ENCODE measurements around the gene KLHL17.

KLHL17 gene

DNA sequence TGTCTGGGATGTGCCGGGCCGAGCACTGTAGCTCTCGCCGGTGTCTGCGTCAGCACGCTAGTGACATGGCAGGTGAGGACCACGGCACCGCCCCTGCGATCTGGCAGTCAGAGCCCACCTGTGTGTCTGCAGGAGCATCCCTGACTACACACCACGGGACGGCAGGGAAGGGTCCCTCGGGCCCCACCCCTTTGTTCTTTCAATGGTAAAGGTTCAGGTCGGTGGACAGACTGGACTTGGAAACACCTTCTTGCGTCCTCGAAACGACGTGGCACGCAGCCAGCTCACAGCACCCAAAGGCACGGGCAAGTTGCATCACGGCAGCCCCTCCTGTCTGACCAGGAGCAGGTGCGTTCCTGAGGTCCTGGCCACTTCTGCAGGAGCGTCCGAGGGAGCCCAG lies 40.4 kb upstream of the KLHL17 start:
- no peak overlapping the region for H3K4ac ChIP-seq (ENCODE audit: low read length)
- peak overlapping the region; percentile 77 for H2BK5ac ChIP-seq (ENCODE audit: low read length)
- H4K8ac ChIP-seq (ENCODE audit: low read depth, low read length) = peak overlapping the region; percentile 7
- H4K91ac ChIP-seq (ENCODE audit: low read depth, low read length, poor library complexity) = no peak overlapping the region
- H2BK15ac ChIP-seq (ENCODE audit: low read length) = peak overlapping the region; percentile 99
- peak overlapping the region; percentile 99 for H2AK5ac ChIP-seq (ENCODE audit: low read depth, low read length)
- peak overlapping the region; percentile 49 for H3K14ac ChIP-seq (ENCODE audit: low read length)
- H3K27me3 ChIP-seq (ENCODE audit: control insufficient read depth in 3 of 3, insufficient read depth in 3 of 3, low read depth in 1 of 3, low read length in 3 of 3) = peaks cover 24 to 93% (median 77%) of the 10 kb centered on the region in 3 experiments
- no peak overlapping the region for H2AFZ ChIP-seq (ENCODE audit: low read length)
- H3K4me2 ChIP-seq (ENCODE audit: insufficient read depth, low read length, poor library complexity, severe bottlenecking) = no peak overlapping the region
- H2BK12ac ChIP-seq (ENCODE audit: low read length) = peak overlapping the region; percentile 99
- H3K9me3 ChIP-seq (replicated peaks in 1 of 2; ENCODE audit: control insufficient read depth in 2 of 2, insufficient read depth in 1 of 2, low read depth in 1 of 2, low read length in 2 of 2) = peaks cover 0 to 4% of the 10 kb centered on the region in 2 donors
- no peak overlapping the region for H3K4me3 ChIP-seq (ENCODE audit: low read length in 2 of 2)
- DNase-seq (ENCODE audit: low spot score) = no peak
- peak overlapping the region; percentile 66 for H3K18ac ChIP-seq (ENCODE audit: low read length)
- peak overlapping the region; percentile 85 for H3K9ac ChIP-seq (ENCODE audit: low read depth, low read length, poor library complexity)
- H3K27ac ChIP-seq (replicated peaks; ENCODE audit: low read length) = no peak overlapping the region
- WGBS, 2 donors (ENCODE audit: extremely low coverage in 2 of 2, insufficient read length in 2 of 2, insufficient replicate concordance in 1 of 2) = no CpG with 5 or more reads among the region's 23 CpGs
- H3K36me3 ChIP-seq (replicated peaks in 1 of 2; ENCODE audit: control insufficient read depth in 2 of 2, insufficient read depth in 2 of 2, low read length in 2 of 2) = peaks cover 0 to 2% of the 10 kb centered on the region in 2 donors
- H2BK120ac ChIP-seq (ENCODE audit: low read depth, low read length) = no peak overlapping the region
- peak overlapping the region; percentile 94 for H3K23ac ChIP-seq (ENCODE audit: low read depth, low read length, poor library complexity)
- H3K4me1 ChIP-seq (ENCODE audit: control insufficient read depth in 2 of 2, insufficient read depth in 1 of 2, low read depth in 1 of 2, low read length in 2 of 2) = peaks cover 20 to 36% of the 10 kb centered on the region in 2 donors
- H3K79me1 ChIP-seq (ENCODE audit: low read depth, low read length) = peaks cover 2% of the 10 kb centered on the region

DNA sequence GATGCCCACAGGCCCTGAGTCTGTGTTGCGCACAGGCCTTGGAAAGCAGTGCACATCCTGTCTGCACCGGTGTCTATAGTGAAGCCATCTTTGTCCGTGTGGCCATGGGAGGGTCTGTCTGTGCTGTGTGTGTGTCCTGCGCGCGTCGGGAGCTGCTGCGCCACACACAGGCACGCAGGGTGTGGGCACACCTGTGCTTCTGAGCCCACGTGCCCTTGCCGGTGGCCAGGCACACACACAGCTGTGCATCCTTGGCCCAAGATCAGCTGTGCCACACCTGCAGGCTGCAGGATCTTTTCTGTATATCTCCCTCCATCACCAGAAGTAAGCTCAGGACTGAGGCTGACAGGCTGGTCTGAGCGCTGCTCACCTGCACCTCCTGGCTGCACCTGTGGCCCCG lies 39.9 kb upstream of the KLHL17 start:
- peak overlapping the region; percentile 72 for H4K91ac ChIP-seq (ENCODE audit: low read depth, low read length, poor library complexity)
- H3K79me1 ChIP-seq (ENCODE audit: low read depth, low read length) = peaks cover 2% of the 10 kb centered on the region
- peak overlapping the region; percentile 94 for H3K23ac ChIP-seq (ENCODE audit: low read depth, low read length, poor library complexity)
- H2BK120ac ChIP-seq (ENCODE audit: low read depth, low read length) = no peak overlapping the region
- H3K4me2 ChIP-seq (ENCODE audit: insufficient read depth, low read length, poor library complexity, severe bottlenecking) = peak overlapping the region; percentile 66
- peak overlapping the region; percentile 86 for H3K4ac ChIP-seq (ENCODE audit: low read length)
- peak overlapping the region; percentile 85 for H3K9ac ChIP-seq (ENCODE audit: low read depth, low read length, poor library complexity)
- peak overlapping the region; percentile 49 for H3K14ac ChIP-seq (ENCODE audit: low read length)
- H2BK15ac ChIP-seq (ENCODE audit: low read length) = peak overlapping the region; percentile 90
- H3K36me3 ChIP-seq (replicated peaks in 1 of 2; ENCODE audit: control insufficient read depth in 2 of 2, insufficient read depth in 2 of 2, low read length in 2 of 2) = peaks cover 0 to 2% of the 10 kb centered on the region in 2 donors
- DNase-seq (ENCODE audit: low spot score) = no peak
- H2AK5ac ChIP-seq (ENCODE audit: low read depth, low read length) = peak overlapping the region; percentile 99
- H3K4me3 ChIP-seq (ENCODE audit: low read length in 2 of 2) = peak overlapping the region in 1 of 2 donors; percentile 23
- H3K9me3 ChIP-seq (replicated peaks in 1 of 2; ENCODE audit: control insufficient read depth in 2 of 2, insufficient read depth in 1 of 2, low read depth in 1 of 2, low read length in 2 of 2) = peaks cover 0 to 4% of the 10 kb centered on the region in 2 donors
- H2AFZ ChIP-seq (ENCODE audit: low read length) = no peak overlapping the region
- WGBS, 2 donors (ENCODE audit: extremely low coverage in 2 of 2, insufficient read length in 2 of 2, insufficient replicate concordance in 1 of 2) = no CpG with 5 or more reads among the region's 13 CpGs
- H2BK5ac ChIP-seq (ENCODE audit: low read length) = peak overlapping the region; percentile 77
- H3K4me1 ChIP-seq (ENCODE audit: control insufficient read depth in 2 of 2, insufficient read depth in 1 of 2, low read depth in 1 of 2, low read length in 2 of 2) = peaks cover 20 to 38% of the 10 kb centered on the region in 2 donors
- H3K27ac ChIP-seq (replicated peaks; ENCODE audit: low read length) = no peak overlapping the region
- H2BK12ac ChIP-seq (ENCODE audit: low read length) = peak overlapping the region; percentile 99
- peaks cover 27 to 93% (median 77%) of the 10 kb centered on the region in 3 experiments for H3K27me3 ChIP-seq (ENCODE audit: control insufficient read depth in 3 of 3, insufficient read depth in 3 of 3, low read depth in 1 of 3, low read length in 3 of 3)
- H4K8ac ChIP-seq (ENCODE audit: low read depth, low read length) = peak overlapping the region; percentile 7
- peak overlapping the region; percentile 66 for H3K18ac ChIP-seq (ENCODE audit: low read length)

DNA sequence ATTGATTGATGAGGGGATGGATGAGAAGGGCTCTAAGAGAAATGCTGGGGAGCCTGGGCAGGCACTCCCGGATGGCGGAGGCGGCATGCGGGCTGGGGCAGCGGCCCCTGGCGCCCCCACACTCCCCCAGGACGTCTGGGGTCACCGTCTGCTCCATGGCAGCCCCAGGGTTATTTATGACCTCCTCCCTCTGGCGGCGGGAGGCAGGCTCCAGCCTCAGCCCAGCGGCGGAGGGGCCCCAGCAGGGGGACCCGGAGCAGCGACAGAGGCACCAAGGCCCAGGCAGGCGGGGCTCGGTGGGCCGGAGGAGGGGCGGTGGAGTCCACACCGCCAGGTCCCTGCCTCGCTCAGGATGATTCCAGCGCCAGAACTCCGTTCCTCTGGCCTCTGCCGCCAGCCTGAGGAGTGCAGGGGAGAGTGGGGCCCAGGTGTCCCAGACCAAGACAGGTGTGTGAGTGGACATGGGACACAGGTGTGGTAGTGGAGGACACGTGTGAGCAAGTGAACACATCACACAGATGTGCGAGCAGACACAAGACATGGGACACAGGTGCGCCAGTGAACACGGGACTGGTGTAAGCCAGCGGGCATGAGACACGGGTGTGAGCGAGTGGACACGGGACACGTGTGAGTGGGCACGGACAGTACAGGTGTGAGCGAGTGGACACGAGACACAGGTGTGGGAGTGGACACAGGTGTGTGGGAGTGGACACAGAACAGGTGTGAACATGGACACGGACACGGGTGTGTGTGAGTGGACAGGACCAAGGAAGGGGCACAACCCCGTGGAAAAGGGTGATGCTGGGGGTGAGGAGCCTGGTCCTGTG lies 39.2 kb upstream of the KLHL17 start:
- no CpG with 5 or more reads among the region's 38 CpGs for WGBS, 2 donors (ENCODE audit: extremely low coverage in 2 of 2, insufficient read length in 2 of 2, insufficient replicate concordance in 1 of 2)
- H3K9me3 ChIP-seq (replicated peaks in 1 of 2; ENCODE audit: control insufficient read depth in 2 of 2, insufficient read depth in 1 of 2, low read depth in 1 of 2, low read length in 2 of 2) = peaks cover 0 to 4% of the 10 kb centered on the region in 2 donors
- peak overlapping the region; percentile 95 for H3K18ac ChIP-seq (ENCODE audit: low read length)
- peak overlapping the region; percentile 72 for H3K14ac ChIP-seq (ENCODE audit: low read length)
- peaks cover 2% of the 10 kb centered on the region for H3K79me1 ChIP-seq (ENCODE audit: low read depth, low read length)
- H2AFZ ChIP-seq (ENCODE audit: low read length) = peak overlapping the region; percentile 40
- peak overlapping the region; percentile 99 for H2AK5ac ChIP-seq (ENCODE audit: low read depth, low read length)
- H2BK5ac ChIP-seq (ENCODE audit: low read length) = peak overlapping the region; percentile 77
- peaks cover 0 to 2% of the 10 kb centered on the region in 2 donors for H3K36me3 ChIP-seq (replicated peaks in 1 of 2; ENCODE audit: control insufficient read depth in 2 of 2, insufficient read depth in 2 of 2, low read length in 2 of 2)
- H4K8ac ChIP-seq (ENCODE audit: low read depth, low read length) = no peak overlapping the region
- H2BK15ac ChIP-seq (ENCODE audit: low read length) = peak overlapping the region; percentile 100
- H3K4me2 ChIP-seq (ENCODE audit: insufficient read depth, low read length, poor library complexity, severe bottlenecking) = peak overlapping the region; percentile 66
- H3K27me3 ChIP-seq (ENCODE audit: control insufficient read depth in 3 of 3, insufficient read depth in 3 of 3, low read depth in 1 of 3, low read length in 3 of 3) = peaks cover 34 to 93% (median 80%) of the 10 kb centered on the region in 3 experiments
- no peak overlapping the region for H4K91ac ChIP-seq (ENCODE audit: low read depth, low read length, poor library complexity)
- peak; percentile 76 for DNase-seq (ENCODE audit: low spot score)
- H3K4ac ChIP-seq (ENCODE audit: low read length) = peak overlapping the region; percentile 97
- H3K9ac ChIP-seq (ENCODE audit: low read depth, low read length, poor library complexity) = peak overlapping the region; percentile 88
- H3K4me3 ChIP-seq (ENCODE audit: low read length in 2 of 2) = peak overlapping the region in 1 of 2 donors; percentile 39
- peaks cover 22 to 40% of the 10 kb centered on the region in 2 donors for H3K4me1 ChIP-seq (ENCODE audit: control insufficient read depth in 2 of 2, insufficient read depth in 1 of 2, low read depth in 1 of 2, low read length in 2 of 2)
- peak overlapping the region; percentile 94 for H3K23ac ChIP-seq (ENCODE audit: low read depth, low read length, poor library complexity)
- H3K27ac ChIP-seq (replicated peaks; ENCODE audit: low read length) = peak overlapping the region; percentile 20
- H2BK120ac ChIP-seq (ENCODE audit: low read depth, low read length) = no peak overlapping the region
- H2BK12ac ChIP-seq (ENCODE audit: low read length) = peak overlapping the region; percentile 67
